SU-DHL-6 (cell line): ENCODE measurements around the gene ETV1.

Source experiments
- CTCF ChIP-seq: fragments of 200-600 bp; sonication (generic); IDR thresholded peaks from one replicate; pipeline ENCODE4 v1.5.1; 2017; ENCODE audit warnings: antibody characterized with exemption, mild to moderate bottlenecking, low read length, moderate library complexity; ENCODE audit not compliant: insufficient read depth, poor library complexity, severe bottlenecking
- EZH2phosphoT487 ChIP-seq: fragments of 200-600 bp; sonication (generic), shearing (Covaris generic); conservative IDR thresholded peaks from 2 replicates; pipeline ENCODE4 v1.6.1; 2018; ENCODE audit warnings: mild to moderate bottlenecking, antibody characterized with exemption, low read length, moderate library complexity, mixed read lengths

DNA sequence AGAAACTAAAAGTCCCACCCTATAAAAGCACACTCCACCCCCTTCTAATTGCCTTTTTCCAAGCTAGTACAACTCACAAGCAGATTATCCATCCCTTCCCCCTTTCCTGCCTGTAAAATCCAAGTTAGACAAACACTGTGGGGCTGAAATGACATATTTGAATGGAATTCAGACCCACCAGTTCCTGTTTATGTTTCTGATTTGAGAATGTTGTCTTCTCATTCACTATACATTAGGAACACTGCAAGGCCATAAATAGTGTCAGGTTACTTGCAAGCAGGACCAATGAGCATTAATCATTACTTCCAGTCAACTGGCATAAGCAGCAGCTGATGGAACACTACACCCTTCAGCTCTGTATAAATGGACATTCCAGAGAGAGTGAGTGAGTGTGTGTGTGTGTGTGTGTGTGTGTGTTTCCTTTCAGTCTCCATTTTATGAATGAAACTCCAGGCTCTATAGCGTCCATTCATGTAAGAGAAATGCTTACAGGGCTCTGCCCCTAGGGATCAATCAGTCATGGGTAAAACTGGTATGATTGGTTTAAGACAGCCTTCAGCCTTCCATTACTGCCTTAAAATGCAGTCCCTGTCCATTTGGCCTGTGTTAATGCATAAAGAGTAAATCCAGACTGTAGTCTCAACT is 69.3 kb downstream of the ETV1 start:
- TF ChIP-seq CTCF: no peak
- TF ChIP-seq EZH2phosphoT487: no peak
